SK-N-SH (cell line): ENCODE data around the gene RHOG. TPM values are rescaled to one million over a fixed set of nuclear protein-coding genes. Genes with fewer than 3 reads are reported as not detected.
A peak's percentile ranks its signal among the peaks of the same experiment; 100 is the strongest.

Source experiments
- CTCF ChIA-PET: fragments of 300-600, 350-600 bp; formaldehyde crosslinking; extraction: SDS; loops from one replicate; lab custom pipeline; 2021; lab: Yijun Ruan, JAX
- POLR2A ChIA-PET: fragments of 350-600 bp; sonication (Branson Sonifier 250); formaldehyde crosslinking; extraction: SDS; loops from one replicate; lab custom pipeline; 2020; ENCODE audit warnings: antibody characterized with exemption, inconsistent platforms; lab: Yijun Ruan, JAX
- DNase-seq: peaks from one replicate; pipeline ENCODE4 v3.0.0; 2012
- H2AFZ ChIP-seq: fragments of 200-600 bp; sonication (generic); 2 replicates; pipeline ENCODE4 v1.8.1; 2016; ENCODE audit warnings: antibody characterized with exemption, mild to moderate bottlenecking, low read depth
- H3F3A ChIP-seq: fragments of 200-600 bp; sonication (generic); replicated peaks from 2 replicates; pipeline ENCODE3; 2016; ENCODE audit warnings: antibody characterized with exemption, mild to moderate bottlenecking; ENCODE audit not compliant: insufficient read depth
- H3K27ac ChIP-seq, 2 experiments: fragments of 200-500 bp in 1 of 2; fragments of 200-600 bp in 1 of 2; sonication (Bioruptor generic) in 1 of 2; sonication (generic), shearing (Covaris generic) in 1 of 2; 2 replicates each; pipeline versions ENCODE4 v1.5.1 to v1.6.1; 2014 to 2016; ENCODE audit warnings: low read depth in 2 of 2, inconsistent platforms in 1 of 2, low read length in 1 of 2, mild to moderate bottlenecking in 1 of 2, mixed read lengths in 1 of 2
- H3K27me3 ChIP-seq: fragments of 200-600 bp; sonication (generic), shearing (Covaris generic); 2 replicates; pipeline ENCODE4 v1.6.1; 2016; ENCODE audit warnings: mixed run types; ENCODE audit not compliant: insufficient read depth
- H3K36me3 ChIP-seq, 2 experiments: fragments of 200-500 bp in 1 of 2; fragments of 200-600 bp in 1 of 2; sonication (Bioruptor generic) in 1 of 2; sonication (generic) in 1 of 2; replicated peaks in 1 of 2; 2 replicates each; pipeline versions ENCODE3 to v1.5.1; 2014 to 2016; ENCODE audit warnings: low read length in 1 of 2, mild to moderate bottlenecking in 1 of 2; ENCODE audit not compliant: insufficient read depth in 2 of 2, control insufficient read depth in 1 of 2
- H3K4me1 ChIP-seq, 2 experiments: fragments of 200-500 bp in 1 of 2; fragments of 200-600 bp in 1 of 2; sonication (Bioruptor generic) in 1 of 2; sonication (generic), shearing (Covaris generic) in 1 of 2; 2 replicates each; pipeline versions ENCODE4 v1.5.1 to v1.6.1; 2014 to 2016; ENCODE audit warnings: low read depth in 1 of 2, low read length in 1 of 2, mixed run types in 1 of 2; ENCODE audit not compliant: insufficient read depth in 2 of 2, control insufficient read depth in 1 of 2
- H3K4me2 ChIP-seq: fragments of 200-600 bp; sonication (generic), shearing (Covaris generic); 2 replicates; pipeline ENCODE4 v1.6.1; 2017; ENCODE audit warnings: mixed run types
- H3K4me3 ChIP-seq, 2 experiments: fragments of 200-500 bp in 1 of 2; fragments of 200-600 bp in 1 of 2; sonication (Bioruptor generic) in 1 of 2; sonication (generic), shearing (Covaris generic) in 1 of 2; 2 replicates each; pipeline versions ENCODE4 v1.5.1 to v1.8.1; 2014 to 2016; ENCODE audit warnings: low read depth in 2 of 2, inconsistent platforms in 1 of 2, low read length in 1 of 2, mild to moderate bottlenecking in 1 of 2, mixed read lengths in 1 of 2, moderate library complexity in 1 of 2
- H3K79me2 ChIP-seq: fragments of 200-600 bp; sonication (generic); 2 replicates; pipeline ENCODE4 v1.8.1; 2017; ENCODE audit warnings: mild to moderate bottlenecking; ENCODE audit not compliant: insufficient read depth
- H3K9ac ChIP-seq: fragments of 200-600 bp; sonication (generic); 2 replicates; pipeline ENCODE4 v1.6.1; 2017; ENCODE audit warnings: mixed run types
- H3K9me2 ChIP-seq: fragments of 200-600 bp; sonication (generic); 2 replicates; pipeline ENCODE4 v1.6.1; 2017; ENCODE audit warnings: mixed run types
- H3K9me3 ChIP-seq: fragments of 200-600 bp; sonication (generic); 2 replicates; pipeline ENCODE4 v1.6.1; 2017; ENCODE audit warnings: mixed run types, mild to moderate bottlenecking, moderate library complexity
- H4K20me1 ChIP-seq: fragments of 200-600 bp; sonication (generic); 2 replicates; pipeline ENCODE4 v1.6.1; 2017; ENCODE audit warnings: mild to moderate bottlenecking, mixed run types; ENCODE audit not compliant: insufficient read depth
- FOSL2 ChIP-seq: IDR thresholded peaks from 2 replicates; pipeline ENCODE4 v1.4.0; 2012; ENCODE audit warnings: low read depth, mild to moderate bottlenecking, moderate library complexity, borderline replicate concordance
- JUND ChIP-seq: IDR thresholded peaks from 2 replicates; pipeline ENCODE4 v1.4.0; 2012
- RXRA ChIP-seq: IDR thresholded peaks from 2 replicates; pipeline ENCODE4 v1.4.0; 2012; ENCODE audit warnings: low read depth, mild to moderate bottlenecking, borderline replicate concordance
- WGBS: methylation state at CpG from one replicate; pipeline ENCODE4 v1.1.6; 2017; ENCODE audit warnings: low lambda C conversion rate; 5-methylcytosine and 5-hydroxymethylcytosine counted together
- polyA plus RNA-seq, 3 experiments: library from polyadenylated mRNA; depleted of rRNA; stranded (reverse); fragments of >200 nt; gene quantifications; 2 replicates each; pipeline ENCODE4 v1.2.3, GENCODE V29; 2012
- TF ChIP-seq, protein P1 (sequence below): IDR thresholded peaks from 2 replicates; pipeline ENCODE4 v1.6.1; 2012; ENCODE audit warnings: mild to moderate bottlenecking, low read depth, low read length, moderate library complexity
- TF ChIP-seq, protein P2 (sequence below): fragments of 200-600 bp; sonication (generic); IDR thresholded peaks from 2 replicates; pipeline ENCODE4 v1.6.1; 2017; ENCODE audit warnings: antibody characterized with exemption, mild to moderate bottlenecking, moderate library complexity
- TF ChIP-seq, protein P3 (sequence below): IDR thresholded peaks from 2 replicates; pipeline ENCODE4 v1.4.0; 2012; ENCODE audit warnings: low read depth
- TF ChIP-seq, protein P4 (sequence below): IDR thresholded peaks from 2 replicates; pipeline ENCODE4; 2012
- TF ChIP-seq, protein P5 (sequence below): fragments of 150-350 bp; IDR thresholded peaks from 2 replicates; pipeline ENCODE4 v1.6.1; 2017; ENCODE audit warnings: antibody characterized with exemption, low read length, low read depth, borderline replicate concordance

Gene RHOG
- polyA plus RNA-seq, 1 of the 3 experiments (the other 2 are of a cell fraction) = 73.7 TPM

DNA sequence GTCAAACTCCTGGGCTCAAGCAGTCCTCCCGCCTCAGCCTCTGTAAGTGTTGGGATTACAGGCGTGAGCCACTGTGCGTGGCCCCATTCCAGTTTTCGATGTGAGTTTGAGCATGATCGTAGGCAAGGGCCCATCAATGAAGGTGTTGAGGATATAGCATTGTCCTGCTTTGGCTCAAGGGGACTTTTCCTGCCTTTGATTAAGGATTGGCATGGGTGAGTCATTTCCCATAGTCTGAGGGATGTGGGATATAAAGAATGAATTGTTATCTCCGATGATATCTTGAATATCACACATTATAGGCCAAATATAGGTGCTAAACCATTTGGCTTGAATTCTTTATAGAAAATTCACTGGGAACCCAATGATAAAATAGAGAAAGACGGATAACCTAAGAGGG is 45.1 kb upstream of the RHOG start (continued):
- TF ChIP-seq, protein P1, sequence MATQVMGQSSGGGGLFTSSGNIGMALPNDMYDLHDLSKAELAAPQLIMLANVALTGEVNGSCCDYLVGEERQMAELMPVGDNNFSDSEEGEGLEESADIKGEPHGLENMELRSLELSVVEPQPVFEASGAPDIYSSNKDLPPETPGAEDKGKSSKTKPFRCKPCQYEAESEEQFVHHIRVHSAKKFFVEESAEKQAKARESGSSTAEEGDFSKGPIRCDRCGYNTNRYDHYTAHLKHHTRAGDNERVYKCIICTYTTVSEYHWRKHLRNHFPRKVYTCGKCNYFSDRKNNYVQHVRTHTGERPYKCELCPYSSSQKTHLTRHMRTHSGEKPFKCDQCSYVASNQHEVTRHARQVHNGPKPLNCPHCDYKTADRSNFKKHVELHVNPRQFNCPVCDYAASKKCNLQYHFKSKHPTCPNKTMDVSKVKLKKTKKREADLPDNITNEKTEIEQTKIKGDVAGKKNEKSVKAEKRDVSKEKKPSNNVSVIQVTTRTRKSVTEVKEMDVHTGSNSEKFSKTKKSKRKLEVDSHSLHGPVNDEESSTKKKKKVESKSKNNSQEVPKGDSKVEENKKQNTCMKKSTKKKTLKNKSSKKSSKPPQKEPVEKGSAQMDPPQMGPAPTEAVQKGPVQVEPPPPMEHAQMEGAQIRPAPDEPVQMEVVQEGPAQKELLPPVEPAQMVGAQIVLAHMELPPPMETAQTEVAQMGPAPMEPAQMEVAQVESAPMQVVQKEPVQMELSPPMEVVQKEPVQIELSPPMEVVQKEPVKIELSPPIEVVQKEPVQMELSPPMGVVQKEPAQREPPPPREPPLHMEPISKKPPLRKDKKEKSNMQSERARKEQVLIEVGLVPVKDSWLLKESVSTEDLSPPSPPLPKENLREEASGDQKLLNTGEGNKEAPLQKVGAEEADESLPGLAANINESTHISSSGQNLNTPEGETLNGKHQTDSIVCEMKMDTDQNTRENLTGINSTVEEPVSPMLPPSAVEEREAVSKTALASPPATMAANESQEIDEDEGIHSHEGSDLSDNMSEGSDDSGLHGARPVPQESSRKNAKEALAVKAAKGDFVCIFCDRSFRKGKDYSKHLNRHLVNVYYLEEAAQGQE = no peak

DNA sequence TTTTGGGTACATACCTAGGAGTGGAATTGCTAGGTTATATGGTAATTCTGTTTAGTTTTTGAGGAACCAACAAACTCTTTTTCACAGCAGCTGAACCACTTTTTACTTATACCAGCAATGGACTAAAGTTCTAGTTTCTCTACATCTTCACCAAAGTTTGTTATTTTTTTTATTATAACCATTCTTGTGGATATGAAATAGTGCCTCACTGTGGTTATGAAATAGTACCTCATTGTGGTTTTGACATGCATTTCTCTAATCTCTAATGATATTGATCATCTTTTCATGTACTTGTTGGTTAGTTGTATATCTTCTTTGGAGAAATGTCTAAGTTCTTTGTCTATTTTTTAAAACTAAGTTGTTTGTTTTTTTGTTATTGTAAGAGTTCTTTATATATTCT is 41.9 kb upstream of the RHOG start:
- no peaks in the 10 kb centered on the region for H3K9me3 ChIP-seq
- H3K4me2 ChIP-seq = no peak overlapping the region
- peaks cover 10% of the 10 kb centered on the region for H3K79me2 ChIP-seq
- DNase-seq = no peak
- no peaks in the 10 kb centered on the region for H4K20me1 ChIP-seq
- no peak overlapping the region for H3K4me3 ChIP-seq
- H3K4me1 ChIP-seq = peaks cover 6 to 11% of the 10 kb centered on the region in 2 experiments; a peak in 2 of 4 replicates
- CTCF ChIA-PET = interaction anchor here (1.1 kb wide), 1 partner anchor 20 kb away, joined by 3 read pairs; no protein-coding TSS in a partner anchor
- no peaks in the 10 kb centered on the region for H3K36me3 ChIP-seq
- H3K27ac ChIP-seq = no peak overlapping the region
- no peaks in the 10 kb centered on the region for H3F3A ChIP-seq
- no peaks in the 10 kb centered on the region for H3K27me3 ChIP-seq
- H2AFZ ChIP-seq = no peak overlapping the region
- no peaks in the 10 kb centered on the region for H3K9me2 ChIP-seq
- TF ChIP-seq, protein P2, sequence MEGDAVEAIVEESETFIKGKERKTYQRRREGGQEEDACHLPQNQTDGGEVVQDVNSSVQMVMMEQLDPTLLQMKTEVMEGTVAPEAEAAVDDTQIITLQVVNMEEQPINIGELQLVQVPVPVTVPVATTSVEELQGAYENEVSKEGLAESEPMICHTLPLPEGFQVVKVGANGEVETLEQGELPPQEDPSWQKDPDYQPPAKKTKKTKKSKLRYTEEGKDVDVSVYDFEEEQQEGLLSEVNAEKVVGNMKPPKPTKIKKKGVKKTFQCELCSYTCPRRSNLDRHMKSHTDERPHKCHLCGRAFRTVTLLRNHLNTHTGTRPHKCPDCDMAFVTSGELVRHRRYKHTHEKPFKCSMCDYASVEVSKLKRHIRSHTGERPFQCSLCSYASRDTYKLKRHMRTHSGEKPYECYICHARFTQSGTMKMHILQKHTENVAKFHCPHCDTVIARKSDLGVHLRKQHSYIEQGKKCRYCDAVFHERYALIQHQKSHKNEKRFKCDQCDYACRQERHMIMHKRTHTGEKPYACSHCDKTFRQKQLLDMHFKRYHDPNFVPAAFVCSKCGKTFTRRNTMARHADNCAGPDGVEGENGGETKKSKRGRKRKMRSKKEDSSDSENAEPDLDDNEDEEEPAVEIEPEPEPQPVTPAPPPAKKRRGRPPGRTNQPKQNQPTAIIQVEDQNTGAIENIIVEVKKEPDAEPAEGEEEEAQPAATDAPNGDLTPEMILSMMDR = 0 out of 2 replicates have a peak, but pooled peaks have one; percentile 9
- TF ChIP-seq, protein P3, sequence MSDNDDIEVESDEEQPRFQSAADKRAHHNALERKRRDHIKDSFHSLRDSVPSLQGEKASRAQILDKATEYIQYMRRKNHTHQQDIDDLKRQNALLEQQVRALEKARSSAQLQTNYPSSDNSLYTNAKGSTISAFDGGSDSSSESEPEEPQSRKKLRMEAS = no peak
- POLR2A ChIA-PET = no interaction called here
- H3K9ac ChIP-seq = no peak overlapping the region

DNA sequence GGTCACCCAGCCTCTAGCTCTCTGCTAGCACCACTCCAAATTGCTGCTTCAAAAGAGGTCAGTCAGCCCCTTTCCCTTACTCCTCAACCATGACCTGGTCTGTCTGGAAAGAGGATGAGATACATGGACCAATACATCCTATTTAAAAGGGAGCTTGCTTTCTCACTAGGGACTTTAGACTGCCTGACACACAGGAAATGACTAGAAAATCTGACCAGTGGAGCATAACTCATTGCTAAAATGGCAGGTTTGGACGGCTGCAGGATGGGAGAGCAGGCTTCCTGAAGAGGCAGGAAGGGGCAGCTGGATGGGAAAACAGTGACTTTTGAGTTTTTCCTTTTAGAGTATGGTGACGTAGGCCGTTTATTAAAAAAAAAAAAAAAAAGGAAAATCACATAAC is 40.0 kb upstream of the RHOG start:
- 0 out of 2 replicates have a peak, but pooled peaks have one; percentile 9 for TF ChIP-seq FOSL2
- TF ChIP-seq, protein P4, sequence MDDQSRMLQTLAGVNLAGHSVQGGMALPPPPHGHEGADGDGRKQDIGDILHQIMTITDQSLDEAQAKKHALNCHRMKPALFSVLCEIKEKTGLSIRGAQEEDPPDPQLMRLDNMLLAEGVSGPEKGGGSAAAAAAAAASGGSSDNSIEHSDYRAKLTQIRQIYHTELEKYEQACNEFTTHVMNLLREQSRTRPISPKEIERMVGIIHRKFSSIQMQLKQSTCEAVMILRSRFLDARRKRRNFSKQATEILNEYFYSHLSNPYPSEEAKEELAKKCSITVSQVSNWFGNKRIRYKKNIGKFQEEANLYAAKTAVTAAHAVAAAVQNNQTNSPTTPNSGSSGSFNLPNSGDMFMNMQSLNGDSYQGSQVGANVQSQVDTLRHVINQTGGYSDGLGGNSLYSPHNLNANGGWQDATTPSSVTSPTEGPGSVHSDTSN = peak; percentile 57
- TF ChIP-seq, protein P5, sequence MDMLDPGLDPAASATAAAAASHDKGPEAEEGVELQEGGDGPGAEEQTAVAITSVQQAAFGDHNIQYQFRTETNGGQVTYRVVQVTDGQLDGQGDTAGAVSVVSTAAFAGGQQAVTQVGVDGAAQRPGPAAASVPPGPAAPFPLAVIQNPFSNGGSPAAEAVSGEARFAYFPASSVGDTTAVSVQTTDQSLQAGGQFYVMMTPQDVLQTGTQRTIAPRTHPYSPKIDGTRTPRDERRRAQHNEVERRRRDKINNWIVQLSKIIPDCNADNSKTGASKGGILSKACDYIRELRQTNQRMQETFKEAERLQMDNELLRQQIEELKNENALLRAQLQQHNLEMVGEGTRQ = no peak
- no peak for TF ChIP-seq RXRA
- no peak for TF ChIP-seq JUND
- TF ChIP-seq, all 33 proteins: peak for 2
- no peak for DNase-seq
- ChIA-PET CTCF (interaction anchor here (0.8 to 1.0 kb wide), 4 partner anchors 16 to 192 kb away, joined by 3 to 6 read pairs (median 4); partner anchors contain the start of gene STIM1), POLR2A (no interaction called here)
- Histone ChIP-seq H3K79me2 (peaks cover 10% of the 10 kb centered on the region), H3K9me2 (no peaks in the 10 kb centered on the region), H3F3A (no peaks in the 10 kb centered on the region), H3K4me3 (no peak overlapping the region), H3K4me1 (peaks cover 6 to 11% of the 10 kb centered on the region in 2 experiments; a peak in 2 of 4 replicates), H3K9ac (no peak overlapping the region), H2AFZ (no peak overlapping the region), H3K27ac (peak overlapping the region in 1 of 2 experiments; percentile 16; a peak in 2 of 4 replicates), H4K20me1 (no peaks in the 10 kb centered on the region), H3K27me3 (no peaks in the 10 kb centered on the region), H3K36me3 (no peaks in the 10 kb centered on the region), H3K9me3 (no peaks in the 10 kb centered on the region), H3K4me2 (0 out of 2 replicates have a peak overlapping the region, but pooled peaks have one; percentile 6)
- 61% methylated on average over 3 of the region's 3 CpGs for WGBS
